Middle frontal gyrus (tissue), 1 donor: ENCODE results near the gene KIAA1549.

Experiments used
- DNase-seq: peaks from one replicate; pipeline ENCODE4 v3.0.0-alpha.2; 2015; ENCODE audit warnings: low spot score; ENCODE audit errors: extremely low spot score

Gene KIAA1549

GRCh38 chr7:138857728-138858127 is 123.5 kb downstream of the KIAA1549 start:
- DNase-seq = no peak

- no peak for DNase-seq
These were observed 127.0 kb downstream of the KIAA1549 start for GRCh38 chr7:138854115-138854645.

- no peak for DNase-seq
These were observed 127.7 kb downstream of the KIAA1549 start for GRCh38 chr7:138853448-138853847.

- no peak for DNase-seq
These were observed 128.7 kb downstream of the KIAA1549 start for GRCh38 chr7:138852469-138852868.

GRCh38 chr7:138849701-138850100 is 131.5 kb downstream of the KIAA1549 start:
- no peak for DNase-seq

GRCh38 chr7:138848056-138848980 is 132.9 kb downstream of the KIAA1549 start:
- DNase-seq = no peak

- no peak for DNase-seq
These were observed 135.5 kb downstream of the KIAA1549 start for GRCh38 chr7:138845711-138846110.

- no peak for DNase-seq
These were observed 137.3 kb downstream of the KIAA1549 start for GRCh38 chr7:138843632-138844580.

GRCh38 chr7:138842111-138842510 is 139.1 kb downstream of the KIAA1549 start:
- DNase-seq = no peak

GRCh38 chr7:138838166-138838565 is 143.0 kb downstream of the KIAA1549 start:
- DNase-seq = no peak

GRCh38 chr7:138837627-138838026 is 143.6 kb downstream of the KIAA1549 start:
- no peak for DNase-seq

GRCh38 chr7:138835087-138835486 is 146.1 kb downstream of the KIAA1549 start:
- no peak for DNase-seq

GRCh38 chr7:138834583-138834982 is 146.6 kb downstream of the KIAA1549 start:
- no peak for DNase-seq

- DNase-seq = no peak
These were observed 147.6 kb downstream of the KIAA1549 start for GRCh38 chr7:138833596-138833995.

- no peak for DNase-seq
These were observed 148.2 kb downstream of the KIAA1549 start for GRCh38 chr7:138832966-138833365.

- no peak for DNase-seq
These were observed 151.9 kb downstream of the KIAA1549 start for GRCh38 chr7:138829335-138829734.

- no peak for DNase-seq
These were observed 152.9 kb downstream of the KIAA1549 start for GRCh38 chr7:138828302-138828701.

- no peak for DNase-seq
These were observed 156.0 kb downstream of the KIAA1549 start for GRCh38 chr7:138825049-138825721.

- DNase-seq = no peak
These were observed 158.2 kb downstream of the KIAA1549 start for GRCh38 chr7:138822867-138823535.

- no peak for DNase-seq
These were observed 159.3 kb downstream of the KIAA1549 start for GRCh38 chr7:138821912-138822311.

GRCh38 chr7:138819625-138820024 is 161.6 kb downstream of the KIAA1549 start:
- DNase-seq = no peak
